Measurements from ENCODE around the gene NAA40.

Gene NAA40

DNA sequence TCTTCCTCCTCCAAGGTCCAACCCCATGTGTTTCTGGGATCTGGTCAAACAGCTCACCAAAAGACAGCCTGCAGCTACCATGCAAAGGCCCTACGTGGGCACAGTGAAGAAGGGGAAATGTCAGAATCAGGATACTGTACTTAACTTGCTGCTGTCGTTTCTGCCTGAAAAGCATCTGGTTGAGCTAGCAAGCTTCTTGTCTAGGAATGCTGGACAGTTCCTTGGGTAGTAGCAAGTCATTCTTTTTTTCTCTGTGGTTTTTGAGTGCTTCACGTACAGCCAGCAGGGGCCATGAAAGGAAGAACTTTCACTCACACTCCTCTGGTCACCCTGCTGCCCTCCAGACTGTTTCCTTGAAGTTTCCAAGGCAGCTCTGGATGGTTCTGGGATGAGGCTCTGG lies 46.6 kb upstream of the NAA40 start:
- TF ChIP-seq PPARA (CRISPR knock-in tag; IDR thresholded peaks at IDR 0.05; ENCODE audit: borderline replicate concordance) (no peak), ARNTL (CRISPR knock-in tag; IDR thresholded peaks at IDR 0.05; ENCODE audit: borderline replicate concordance, low read depth) (no peak), OSR1 (CRISPR knock-in tag; IDR thresholded peaks at IDR 0.05) (no peak), RARB (CRISPR knock-in tag; IDR thresholded peaks at IDR 0.05) (no peak), SNAI2 (CRISPR knock-in tag; IDR thresholded peaks at IDR 0.05) (no peak), TOX (CRISPR knock-in tag; IDR thresholded peaks at IDR 0.05; ENCODE audit: borderline replicate concordance) (no peak)
- TF ChIP-seq, protein P1, sequence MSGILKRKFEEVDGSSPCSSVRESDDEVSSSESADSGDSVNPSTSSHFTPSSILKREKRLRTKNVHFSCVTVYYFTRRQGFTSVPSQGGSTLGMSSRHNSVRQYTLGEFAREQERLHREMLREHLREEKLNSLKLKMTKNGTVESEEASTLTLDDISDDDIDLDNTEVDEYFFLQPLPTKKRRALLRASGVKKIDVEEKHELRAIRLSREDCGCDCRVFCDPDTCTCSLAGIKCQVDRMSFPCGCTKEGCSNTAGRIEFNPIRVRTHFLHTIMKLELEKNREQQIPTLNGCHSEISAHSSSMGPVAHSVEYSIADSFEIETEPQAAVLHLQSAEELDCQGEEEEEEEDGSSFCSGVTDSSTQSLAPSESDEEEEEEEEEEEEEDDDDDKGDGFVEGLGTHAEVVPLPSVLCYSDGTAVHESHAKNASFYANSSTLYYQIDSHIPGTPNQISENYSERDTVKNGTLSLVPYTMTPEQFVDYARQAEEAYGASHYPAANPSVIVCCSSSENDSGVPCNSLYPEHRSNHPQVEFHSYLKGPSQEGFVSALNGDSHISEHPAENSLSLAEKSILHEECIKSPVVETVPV (CRISPR knock-in tag; IDR thresholded peaks at IDR 0.05), result no peak
- no peak for ATAC-seq

DNA sequence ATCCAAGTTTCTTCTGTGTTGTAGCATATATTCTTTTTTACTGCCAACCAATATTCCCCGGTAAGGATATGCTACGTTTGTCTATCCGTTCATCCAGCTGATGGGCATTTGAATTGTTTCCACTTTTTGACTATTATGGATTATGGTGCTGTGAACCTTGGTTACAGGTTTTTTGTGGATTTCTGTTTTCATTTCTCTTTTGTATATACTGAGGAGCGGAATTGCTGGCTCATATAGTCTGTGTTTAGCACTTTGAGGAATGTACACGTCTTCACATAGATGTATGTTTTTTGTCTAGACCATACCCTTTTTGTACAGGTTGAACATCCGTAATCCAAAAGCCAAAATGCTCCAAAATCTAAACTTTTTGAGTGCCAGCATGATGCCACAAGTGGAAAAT lies 45.4 kb upstream of the NAA40 start:
- no peak for TF ChIP-seq ZC3H10 (CRISPR knock-in tag; IDR thresholded peaks at IDR 0.05)
- TF ChIP-seq ARNTL (CRISPR knock-in tag; IDR thresholded peaks at IDR 0.05; ENCODE audit: borderline replicate concordance, low read depth), result no peak
- no peak for TF ChIP-seq RARB (CRISPR knock-in tag; IDR thresholded peaks at IDR 0.05)
- no peak for TF ChIP-seq ISL1 (CRISPR knock-in tag; IDR thresholded peaks at IDR 0.05)
- TF ChIP-seq PPARA (CRISPR knock-in tag; IDR thresholded peaks at IDR 0.05; ENCODE audit: borderline replicate concordance), result no peak
- TF ChIP-seq CSDC2 (CRISPR knock-in tag; IDR thresholded peaks at IDR 0.05), result no peak
- TF ChIP-seq ZFP3 (CRISPR knock-in tag; IDR thresholded peaks at IDR 0.05), result no peak
- no peak for ATAC-seq

DNA sequence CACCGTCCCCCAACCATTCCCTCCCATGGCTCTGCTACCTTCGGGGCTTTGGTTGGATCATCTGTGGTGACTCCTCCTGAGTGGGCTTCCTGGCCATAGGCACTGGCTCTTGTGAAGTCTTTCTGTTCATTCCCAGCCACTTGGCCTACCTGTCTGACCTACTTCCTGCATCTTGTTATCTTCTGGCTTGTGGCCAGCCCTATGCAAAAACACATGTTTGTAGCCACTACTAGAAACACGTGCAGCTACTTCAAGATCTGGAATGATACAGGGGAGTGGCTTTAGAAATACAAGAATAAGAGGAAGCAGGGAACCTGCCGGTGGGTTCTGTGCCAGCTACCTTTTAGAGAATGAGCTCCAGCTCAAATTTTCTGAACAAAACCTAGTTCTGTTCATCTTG lies 42.7 kb upstream of the NAA40 start:
- TF ChIP-seq, protein P2, sequence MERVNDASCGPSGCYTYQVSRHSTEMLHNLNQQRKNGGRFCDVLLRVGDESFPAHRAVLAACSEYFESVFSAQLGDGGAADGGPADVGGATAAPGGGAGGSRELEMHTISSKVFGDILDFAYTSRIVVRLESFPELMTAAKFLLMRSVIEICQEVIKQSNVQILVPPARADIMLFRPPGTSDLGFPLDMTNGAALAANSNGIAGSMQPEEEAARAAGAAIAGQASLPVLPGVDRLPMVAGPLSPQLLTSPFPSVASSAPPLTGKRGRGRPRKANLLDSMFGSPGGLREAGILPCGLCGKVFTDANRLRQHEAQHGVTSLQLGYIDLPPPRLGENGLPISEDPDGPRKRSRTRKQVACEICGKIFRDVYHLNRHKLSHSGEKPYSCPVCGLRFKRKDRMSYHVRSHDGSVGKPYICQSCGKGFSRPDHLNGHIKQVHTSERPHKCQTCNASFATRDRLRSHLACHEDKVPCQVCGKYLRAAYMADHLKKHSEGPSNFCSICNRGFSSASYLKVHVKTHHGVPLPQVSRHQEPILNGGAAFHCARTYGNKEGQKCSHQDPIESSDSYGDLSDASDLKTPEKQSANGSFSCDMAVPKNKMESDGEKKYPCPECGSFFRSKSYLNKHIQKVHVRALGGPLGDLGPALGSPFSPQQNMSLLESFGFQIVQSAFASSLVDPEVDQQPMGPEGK (CRISPR knock-in tag; IDR thresholded peaks at IDR 0.05; ENCODE audit: borderline replicate concordance), result no peak
- no peak for TF ChIP-seq PPARA (CRISPR knock-in tag; IDR thresholded peaks at IDR 0.05; ENCODE audit: borderline replicate concordance)
- TF ChIP-seq, protein P3, sequence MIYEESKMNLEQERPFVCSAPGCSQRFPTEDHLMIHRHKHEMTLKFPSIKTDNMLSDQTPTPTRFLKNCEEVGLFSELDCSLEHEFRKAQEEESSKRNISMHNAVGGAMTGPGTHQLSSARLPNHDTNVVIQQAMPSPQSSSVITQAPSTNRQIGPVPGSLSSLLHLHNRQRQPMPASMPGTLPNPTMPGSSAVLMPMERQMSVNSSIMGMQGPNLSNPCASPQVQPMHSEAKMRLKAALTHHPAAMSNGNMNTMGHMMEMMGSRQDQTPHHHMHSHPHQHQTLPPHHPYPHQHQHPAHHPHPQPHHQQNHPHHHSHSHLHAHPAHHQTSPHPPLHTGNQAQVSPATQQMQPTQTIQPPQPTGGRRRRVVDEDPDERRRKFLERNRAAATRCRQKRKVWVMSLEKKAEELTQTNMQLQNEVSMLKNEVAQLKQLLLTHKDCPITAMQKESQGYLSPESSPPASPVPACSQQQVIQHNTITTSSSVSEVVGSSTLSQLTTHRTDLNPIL (CRISPR knock-in tag; IDR thresholded peaks at IDR 0.05; ENCODE audit: low read depth), result no peak
- TF ChIP-seq ZNF8 (CRISPR knock-in tag; IDR thresholded peaks at IDR 0.05), result no peak
- no peak for TF ChIP-seq ZFP3 (CRISPR knock-in tag; IDR thresholded peaks at IDR 0.05)
- no peak for TF ChIP-seq ZNF70 (CRISPR knock-in tag; IDR thresholded peaks at IDR 0.05)
- TF ChIP-seq RARB (CRISPR knock-in tag; IDR thresholded peaks at IDR 0.05), result no peak
- TF ChIP-seq TCF4 (CRISPR knock-in tag; IDR thresholded peaks at IDR 0.05; ENCODE audit: borderline replicate concordance), result no peak
- TF ChIP-seq, protein P1 (CRISPR knock-in tag; IDR thresholded peaks at IDR 0.05), result no peak
- TF ChIP-seq ZNF565 (CRISPR knock-in tag; conservative IDR thresholded peaks at IDR 0.05; ENCODE audit: low read depth), result no peak
- no peak for ATAC-seq

DNA sequence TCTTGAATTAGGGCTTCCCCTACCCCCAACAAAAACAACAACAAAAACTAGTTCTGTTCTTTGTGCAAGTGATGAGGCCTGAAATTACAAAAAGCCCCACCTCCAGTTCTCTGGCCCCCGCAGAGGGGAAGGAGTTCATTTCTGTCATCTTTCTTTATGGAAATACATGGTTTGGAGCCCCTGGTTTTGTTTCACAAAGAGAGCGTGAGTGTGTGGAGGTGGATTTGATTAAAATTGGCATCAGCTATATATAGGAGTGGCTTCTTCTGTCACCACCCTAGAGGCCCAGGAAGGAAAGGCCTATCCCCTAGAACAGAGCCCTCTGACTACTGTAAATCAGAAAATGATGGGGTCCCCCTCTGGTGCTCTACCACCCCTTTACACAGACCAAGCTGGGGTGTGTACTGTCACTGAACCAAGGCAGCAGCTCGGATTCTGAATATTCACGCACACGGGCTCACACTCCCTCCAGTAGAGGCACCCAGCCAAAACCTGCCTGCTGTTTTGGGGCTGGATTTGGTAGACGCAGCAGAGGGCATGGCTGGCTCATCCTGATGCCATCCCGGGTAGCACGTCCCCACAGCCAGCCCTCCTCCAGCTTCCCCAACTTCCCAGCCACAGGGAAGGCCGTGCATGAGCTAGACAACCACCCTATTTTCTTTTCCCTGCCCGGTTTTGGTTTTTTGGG lies 41.2 kb upstream of the NAA40 start:
- ATAC-seq, result no peak
- no peak for TF ChIP-seq ZNF565 (CRISPR knock-in tag; conservative IDR thresholded peaks at IDR 0.05; ENCODE audit: low read depth)
- TF ChIP-seq PPARA (CRISPR knock-in tag; IDR thresholded peaks at IDR 0.05; ENCODE audit: borderline replicate concordance), result no peak
- TF ChIP-seq, protein P1 (CRISPR knock-in tag; IDR thresholded peaks at IDR 0.05), result no peak
- no peak for TF ChIP-seq TOX (CRISPR knock-in tag; IDR thresholded peaks at IDR 0.05; ENCODE audit: borderline replicate concordance)
- TF ChIP-seq CSDC2 (CRISPR knock-in tag; IDR thresholded peaks at IDR 0.05), result no peak
- TF ChIP-seq ZFP3 (CRISPR knock-in tag; IDR thresholded peaks at IDR 0.05), result no peak
- no peak for TF ChIP-seq GLIS3 (CRISPR knock-in tag; IDR thresholded peaks at IDR 0.05)
- TF ChIP-seq ESRRG (CRISPR knock-in tag; IDR thresholded peaks at IDR 0.05), result no peak

Data from SK-N-SH treated with all-trans-retinoic acid at 6 μM for 48 hours (cell line).